DMS53 treated with DMSO at 0.1 percent for 48 hours (cell line): ENCODE results near the gene MAN1A1.

Source experiments
- DNase-seq: peaks from one replicate; lab custom pipeline; 2025; ENCODE audit not compliant: unreplicated experiment; lab: John Stamatoyannopoulos, UW

The MAN1A1 gene

GRCh38 chr6:119204719-119205118, 144.8 kb downstream of the MAN1A1 start:
- no peak for DNase-seq

DNA sequence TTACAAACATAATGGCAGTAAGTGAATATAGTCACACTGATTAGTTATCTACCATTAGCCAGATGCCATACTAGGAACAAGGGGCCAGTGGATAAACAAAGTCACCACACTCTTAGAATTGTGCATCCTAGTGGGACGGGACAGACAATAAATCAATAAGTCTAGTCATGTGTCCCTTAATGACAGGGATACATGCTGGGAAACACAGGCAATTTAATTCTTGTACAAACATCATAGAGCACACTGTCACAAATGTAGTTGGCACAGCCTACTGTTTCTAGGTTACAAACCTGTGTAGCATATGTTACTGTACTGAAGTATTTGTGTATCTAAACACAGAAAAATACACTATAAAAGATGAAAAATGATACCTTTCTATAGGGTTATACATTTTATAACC, 148.1 kb downstream of the MAN1A1 start:
- DNase-seq, result no peak

- DNase-seq, result no peak
Measured at GRCh38 chr6:119200512-119201175, 148.9 kb downstream of the MAN1A1 start.

GRCh38 chr6:119197271-119197670, 152.3 kb downstream of the MAN1A1 start:
- DNase-seq, result no peak

GRCh38 chr6:119196715-119197114, 152.8 kb downstream of the MAN1A1 start:
- DNase-seq, result no peak

DNA sequence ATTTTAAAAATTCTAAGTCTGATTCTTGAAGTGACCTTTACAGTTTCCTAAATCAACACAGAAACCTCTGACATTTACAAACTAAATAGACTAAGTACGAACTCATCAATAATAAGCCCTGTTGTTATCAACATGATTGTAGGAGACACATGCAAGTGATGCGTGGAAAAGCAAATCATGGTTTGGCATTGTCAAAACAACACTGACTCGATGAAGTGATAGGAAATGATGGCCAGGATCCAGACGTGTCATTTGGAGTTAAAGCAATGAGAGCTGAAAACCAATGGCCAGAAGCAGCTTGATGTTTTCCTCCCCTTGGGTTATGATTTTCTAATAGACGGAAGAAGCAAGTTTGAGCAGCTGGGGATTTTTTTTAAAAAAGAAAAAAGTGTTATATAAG, 153.7 kb downstream of the MAN1A1 start:
- DNase-seq, result no peak

GRCh38 chr6:119195204-119195603, 154.4 kb downstream of the MAN1A1 start:
- no peak for DNase-seq

GRCh38 chr6:119193707-119194106, 155.9 kb downstream of the MAN1A1 start:
- DNase-seq, result no peak

DNA sequence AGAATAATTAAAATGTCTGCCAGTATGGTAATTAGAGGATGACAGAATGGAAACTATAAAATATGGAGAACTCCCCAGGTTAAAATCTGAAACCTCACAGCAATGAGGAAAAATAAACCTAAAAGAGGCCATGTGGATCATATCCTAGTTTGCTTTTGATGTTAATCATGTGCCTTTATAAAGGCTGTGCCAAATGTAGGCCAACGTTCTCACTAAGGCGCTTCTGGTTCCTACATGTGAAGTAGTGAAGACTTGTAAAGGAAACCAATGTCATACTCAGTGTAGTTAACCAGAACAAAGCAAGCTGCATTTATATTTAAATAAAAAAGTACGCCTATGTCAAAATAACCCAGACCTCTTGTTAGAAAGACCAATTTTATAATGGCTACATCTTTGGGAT, 157.4 kb downstream of the MAN1A1 start:
- no peak for DNase-seq

DNA sequence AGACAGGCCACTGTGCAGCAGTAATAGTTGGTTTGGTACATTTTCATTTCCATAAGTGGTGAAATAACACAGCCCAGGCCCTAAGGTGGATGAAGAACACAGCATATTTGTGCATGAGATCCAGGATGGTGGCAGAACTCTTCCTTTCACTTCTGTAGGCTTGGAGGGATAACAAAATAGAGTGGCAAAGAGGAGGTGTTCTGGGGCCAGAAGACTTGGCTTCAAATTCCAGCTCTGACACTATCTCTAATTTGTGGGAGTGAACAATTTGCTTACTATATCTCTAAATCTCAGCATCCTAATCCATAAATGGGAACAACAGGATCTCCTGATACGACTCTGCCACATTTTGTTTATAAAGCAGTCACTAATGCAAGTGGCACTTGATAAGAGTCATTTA, 159.4 kb downstream of the MAN1A1 start:
- DNase-seq, result no peak

DNA sequence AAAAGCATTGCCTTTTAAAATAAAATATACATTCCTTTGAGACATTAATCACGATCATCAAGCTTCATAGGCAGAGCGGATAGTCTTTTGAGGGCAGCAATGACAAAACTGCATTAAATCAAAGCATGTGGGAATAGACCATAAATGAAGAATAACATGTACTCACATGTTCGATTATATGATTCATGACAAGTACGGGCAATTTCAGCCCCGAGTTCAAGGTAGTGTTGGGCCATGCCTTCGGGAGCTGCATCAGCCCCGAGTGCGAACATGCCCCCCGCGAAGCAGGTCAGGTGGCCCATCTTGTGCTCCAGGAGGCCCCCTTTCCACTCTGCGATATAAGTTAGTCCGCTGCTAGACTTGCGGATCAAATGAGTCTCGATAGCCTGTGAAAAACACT, 160.1 kb downstream of the MAN1A1 start:
- DNase-seq, result no peak

- DNase-seq, result no peak
Measured at GRCh38 chr6:119187596-119187995, 162.0 kb downstream of the MAN1A1 start.

DNA sequence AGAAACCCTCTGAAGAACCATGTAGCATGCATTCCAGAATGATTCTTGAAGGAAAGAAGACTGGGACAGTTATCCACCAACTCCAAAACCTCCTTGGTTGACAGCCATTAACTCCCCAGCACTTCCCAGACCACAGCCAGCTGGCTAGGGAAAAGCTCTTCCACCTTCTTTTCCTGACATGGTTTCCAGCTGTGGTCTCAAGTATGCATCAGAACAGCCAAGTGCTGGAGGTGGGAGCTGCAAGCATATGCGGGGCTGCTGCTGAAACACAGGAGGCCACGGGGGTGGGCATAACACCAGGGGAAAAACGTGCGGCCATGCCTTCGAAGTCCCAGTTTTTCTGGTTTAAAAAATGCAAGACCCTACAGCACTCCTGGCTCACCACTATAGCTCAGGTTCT, 163.1 kb downstream of the MAN1A1 start:
- no peak for DNase-seq

DNA sequence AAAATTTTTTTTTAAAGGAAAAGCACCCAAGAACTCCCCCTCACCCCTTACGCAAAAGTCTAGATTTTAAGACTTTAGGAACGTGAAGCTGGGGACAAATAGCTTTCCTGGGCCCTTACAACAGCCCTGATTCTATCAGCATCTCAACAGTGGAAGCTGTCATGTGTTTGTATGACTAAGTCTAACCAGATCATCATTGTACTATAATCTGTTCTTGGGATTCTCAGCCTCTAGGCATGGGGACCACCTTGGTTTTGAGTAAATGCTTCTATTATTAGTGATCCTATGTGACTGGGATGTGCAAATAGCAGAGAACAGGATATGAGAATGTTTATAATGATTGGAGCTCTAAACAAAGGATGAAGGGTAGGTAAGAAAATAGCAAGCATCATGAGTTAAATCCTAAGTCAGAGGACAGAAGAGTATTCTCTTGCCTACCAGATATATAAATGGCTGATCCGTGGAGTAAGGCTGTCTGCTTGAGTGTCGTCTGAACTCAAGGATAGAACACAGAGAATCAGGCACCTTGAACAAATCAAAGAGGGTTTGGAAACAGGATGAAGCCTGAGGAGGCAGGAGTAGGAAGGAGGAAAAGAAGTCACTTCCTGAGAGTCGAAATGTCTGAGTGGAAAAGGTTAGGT, 165.4 kb downstream of the MAN1A1 start:
- DNase-seq, result no peak

DNA sequence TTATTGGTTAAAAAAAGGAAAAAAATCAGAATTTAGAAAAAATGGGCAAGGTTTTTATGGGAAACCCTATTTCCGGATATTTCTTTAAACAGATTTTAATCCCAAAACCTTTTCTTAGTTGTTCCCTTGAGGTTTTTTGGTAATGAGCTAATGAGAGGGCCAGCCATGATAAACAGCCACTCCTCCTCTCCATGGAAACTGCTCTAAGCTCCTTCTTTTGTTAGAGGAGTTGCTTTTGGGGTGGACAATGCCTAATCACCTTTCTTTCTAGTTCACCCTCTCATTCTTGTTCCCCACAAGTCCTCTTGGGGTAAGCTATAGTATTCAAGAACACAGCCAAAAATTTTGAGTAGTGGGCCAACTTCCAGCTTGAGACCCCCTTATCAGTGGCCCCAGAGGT, 166.1 kb downstream of the MAN1A1 start:
- DNase-seq, result no peak

DNA sequence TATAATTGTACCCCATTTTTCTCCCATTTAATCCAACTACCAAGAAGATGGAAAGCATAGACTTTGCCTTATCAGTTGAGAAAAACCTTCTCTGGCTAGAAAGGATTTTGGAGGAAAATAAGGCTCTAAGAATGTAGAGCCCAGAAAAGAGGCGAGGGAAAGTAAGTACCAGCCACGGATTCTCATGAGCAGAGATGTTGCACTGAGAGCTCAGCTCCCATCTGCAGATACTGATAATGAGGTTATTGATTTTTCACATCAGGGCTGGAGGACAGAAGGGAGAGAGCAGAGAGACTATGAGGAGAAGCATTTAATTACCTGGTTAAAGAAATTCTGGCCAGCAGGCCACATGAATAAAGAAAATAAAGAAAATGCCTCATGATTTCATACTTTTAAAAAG, 166.7 kb downstream of the MAN1A1 start:
- peak; percentile 84 for DNase-seq

GRCh38 chr6:119182216-119182803, 167.3 kb downstream of the MAN1A1 start:
- DNase-seq, result no peak

- DNase-seq, result no peak
Measured at GRCh38 chr6:119181046-119181445, 168.5 kb downstream of the MAN1A1 start.

DNA sequence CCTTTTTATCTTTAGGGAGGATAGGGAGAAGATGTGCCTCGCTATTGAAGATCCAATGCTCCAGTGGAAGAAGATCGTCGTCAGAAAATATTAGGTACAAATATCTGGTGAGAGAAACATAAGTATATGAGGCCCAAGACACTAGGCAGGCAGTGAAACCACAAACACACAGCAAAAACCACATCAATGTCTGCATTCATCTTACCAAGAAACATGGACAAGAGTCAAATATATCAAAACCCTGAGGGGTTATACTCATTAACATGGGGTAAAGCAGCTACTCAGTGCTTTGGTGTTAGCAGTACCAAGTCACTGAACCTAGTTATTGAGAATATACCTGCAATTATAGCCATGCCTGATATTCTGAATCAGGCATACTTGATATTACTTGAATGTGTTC, 169.7 kb downstream of the MAN1A1 start:
- no peak for DNase-seq

GRCh38 chr6:119179062-119179461, 170.5 kb downstream of the MAN1A1 start:
- DNase-seq, result no peak

- DNase-seq, result no peak
Measured at GRCh38 chr6:119176445-119176844, 173.1 kb downstream of the MAN1A1 start.
